ENCODE data around the gene PPARD.

The PPARD gene

DNA sequence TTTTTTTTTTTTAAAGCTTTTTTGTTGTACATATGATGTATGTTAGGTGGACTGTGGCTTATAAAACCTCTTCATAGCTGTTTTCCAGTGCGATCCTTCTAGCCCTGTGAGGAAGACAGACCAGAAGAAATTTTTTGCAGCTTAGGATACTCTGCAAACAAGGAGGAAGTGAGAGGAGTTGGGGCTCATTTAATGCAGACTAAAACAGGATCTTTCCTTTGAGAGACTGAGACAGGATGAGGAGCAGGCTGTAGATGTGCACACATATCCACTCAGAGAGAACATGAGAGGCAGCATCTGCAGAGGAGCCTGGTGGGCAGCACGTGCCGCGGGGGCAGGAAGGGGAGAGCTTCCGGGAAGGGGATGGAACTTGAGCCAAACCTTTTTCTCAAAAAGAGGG lies 45.7 kb downstream of the PPARD start:
- TF ChIP-seq FOXP2 (optimal IDR thresholded peaks at IDR 0.05; ENCODE audit: borderline replicate concordance, extremely low read depth, extremely low read length, insufficient read depth), result no peak
- TF ChIP-seq, protein P1, sequence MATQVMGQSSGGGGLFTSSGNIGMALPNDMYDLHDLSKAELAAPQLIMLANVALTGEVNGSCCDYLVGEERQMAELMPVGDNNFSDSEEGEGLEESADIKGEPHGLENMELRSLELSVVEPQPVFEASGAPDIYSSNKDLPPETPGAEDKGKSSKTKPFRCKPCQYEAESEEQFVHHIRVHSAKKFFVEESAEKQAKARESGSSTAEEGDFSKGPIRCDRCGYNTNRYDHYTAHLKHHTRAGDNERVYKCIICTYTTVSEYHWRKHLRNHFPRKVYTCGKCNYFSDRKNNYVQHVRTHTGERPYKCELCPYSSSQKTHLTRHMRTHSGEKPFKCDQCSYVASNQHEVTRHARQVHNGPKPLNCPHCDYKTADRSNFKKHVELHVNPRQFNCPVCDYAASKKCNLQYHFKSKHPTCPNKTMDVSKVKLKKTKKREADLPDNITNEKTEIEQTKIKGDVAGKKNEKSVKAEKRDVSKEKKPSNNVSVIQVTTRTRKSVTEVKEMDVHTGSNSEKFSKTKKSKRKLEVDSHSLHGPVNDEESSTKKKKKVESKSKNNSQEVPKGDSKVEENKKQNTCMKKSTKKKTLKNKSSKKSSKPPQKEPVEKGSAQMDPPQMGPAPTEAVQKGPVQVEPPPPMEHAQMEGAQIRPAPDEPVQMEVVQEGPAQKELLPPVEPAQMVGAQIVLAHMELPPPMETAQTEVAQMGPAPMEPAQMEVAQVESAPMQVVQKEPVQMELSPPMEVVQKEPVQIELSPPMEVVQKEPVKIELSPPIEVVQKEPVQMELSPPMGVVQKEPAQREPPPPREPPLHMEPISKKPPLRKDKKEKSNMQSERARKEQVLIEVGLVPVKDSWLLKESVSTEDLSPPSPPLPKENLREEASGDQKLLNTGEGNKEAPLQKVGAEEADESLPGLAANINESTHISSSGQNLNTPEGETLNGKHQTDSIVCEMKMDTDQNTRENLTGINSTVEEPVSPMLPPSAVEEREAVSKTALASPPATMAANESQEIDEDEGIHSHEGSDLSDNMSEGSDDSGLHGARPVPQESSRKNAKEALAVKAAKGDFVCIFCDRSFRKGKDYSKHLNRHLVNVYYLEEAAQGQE (IDR thresholded peaks at IDR 0.05; ENCODE audit: insufficient read depth in 1 of 2, low read depth in 2 of 2, low read length in 2 of 2), result no peak
- TF ChIP-seq POLR2AphosphoS5 (IDR thresholded peaks at IDR 0.05; ENCODE audit: low read depth, low read length), result no peak
- no peak for TF ChIP-seq SIN3A (IDR thresholded peaks at IDR 0.05; ENCODE audit: borderline replicate concordance, insufficient read depth, low read length)
- TF ChIP-seq TAF1 (IDR thresholded peaks at IDR 0.05; ENCODE audit: borderline replicate concordance, insufficient read depth, low read length), result no peak

DNA sequence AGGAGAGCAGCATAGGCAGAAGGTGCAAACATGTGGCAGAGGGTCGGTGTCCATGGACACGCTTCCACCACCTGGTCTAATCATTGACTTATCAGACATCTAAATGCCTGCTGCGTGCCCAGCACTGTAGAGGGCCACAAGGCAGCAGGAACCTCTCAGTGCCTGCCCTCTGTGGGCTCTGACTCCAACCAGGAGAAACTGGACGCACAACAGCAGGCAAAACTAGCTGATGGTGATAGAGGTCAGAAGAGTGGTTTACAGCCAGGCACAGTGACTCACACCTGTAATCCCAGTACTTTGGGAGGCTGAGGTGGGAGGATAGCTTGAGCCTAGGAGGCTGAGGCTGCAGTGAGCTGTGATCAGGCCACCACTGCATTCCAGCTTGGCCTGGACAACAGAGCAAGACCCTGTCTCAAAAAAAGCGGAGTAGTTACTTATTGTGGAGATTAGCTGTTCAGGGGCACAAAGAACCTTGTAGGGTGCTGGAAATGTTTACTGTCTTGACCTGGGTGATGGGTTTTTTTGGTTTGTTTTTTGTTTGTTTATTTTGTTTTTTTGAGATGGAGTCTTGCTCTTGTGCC lies 46.5 kb downstream of the PPARD start:
- TF ChIP-seq SIN3A (IDR thresholded peaks at IDR 0.05; ENCODE audit: borderline replicate concordance, insufficient read depth, low read length), result no peak
- TF ChIP-seq, protein P1 (IDR thresholded peaks at IDR 0.05; ENCODE audit: insufficient read depth in 1 of 2, low read depth in 2 of 2, low read length in 2 of 2), result no peak
- no peak for TF ChIP-seq POLR2AphosphoS5 (IDR thresholded peaks at IDR 0.05; ENCODE audit: low read depth, low read length)
- no peak for TF ChIP-seq FOXP2 (optimal IDR thresholded peaks at IDR 0.05; ENCODE audit: borderline replicate concordance, extremely low read depth, extremely low read length, insufficient read depth)
- TF ChIP-seq TAF1 (IDR thresholded peaks at IDR 0.05; ENCODE audit: borderline replicate concordance, insufficient read depth, low read length), result no peak

DNA sequence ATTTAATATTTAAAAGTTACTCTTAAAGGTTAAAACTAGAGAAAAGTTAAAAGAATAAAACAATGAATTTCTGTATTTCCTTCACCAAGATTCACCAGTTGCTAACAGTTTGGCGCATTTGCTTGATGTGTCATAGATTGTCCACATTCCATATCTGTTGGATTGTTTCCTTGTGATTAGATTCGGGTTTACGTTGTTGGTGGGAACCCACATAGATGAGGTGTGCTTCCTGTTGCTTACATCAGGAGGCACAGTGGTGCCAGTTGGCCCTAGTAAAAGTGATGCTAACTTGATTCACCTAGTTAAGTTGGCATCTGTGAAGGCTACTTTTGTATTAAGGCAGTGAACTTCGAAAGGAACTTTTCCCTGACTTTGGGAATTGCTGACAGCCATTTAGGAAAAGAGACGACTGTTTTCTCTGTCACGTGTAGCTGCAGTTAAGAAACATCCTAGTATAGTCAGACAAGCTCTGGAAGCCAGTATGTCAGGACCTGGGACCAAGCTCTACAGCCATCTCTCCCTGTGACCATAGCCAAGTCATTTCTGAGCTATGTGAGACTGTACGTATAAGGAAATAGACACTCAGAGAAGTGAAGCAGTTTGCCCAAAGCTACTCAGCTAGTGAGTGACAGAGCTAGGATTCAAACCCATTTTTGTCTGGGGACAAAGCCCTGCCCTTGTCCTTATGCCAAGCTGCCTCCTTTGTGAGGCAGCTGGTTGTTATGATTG lies 49.0 kb downstream of the PPARD start:
- TF ChIP-seq POLR2AphosphoS5 (IDR thresholded peaks at IDR 0.05; ENCODE audit: low read depth, low read length) (no peak), SIN3A (IDR thresholded peaks at IDR 0.05; ENCODE audit: borderline replicate concordance, insufficient read depth, low read length) (no peak), FOXP2 (optimal IDR thresholded peaks at IDR 0.05; ENCODE audit: borderline replicate concordance, extremely low read depth, extremely low read length, insufficient read depth) (no peak), TAF1 (IDR thresholded peaks at IDR 0.05; ENCODE audit: borderline replicate concordance, insufficient read depth, low read length) (no peak)
- TF ChIP-seq, protein P1 (IDR thresholded peaks at IDR 0.05; ENCODE audit: insufficient read depth in 1 of 2, low read depth in 2 of 2, low read length in 2 of 2), result no peak

DNA sequence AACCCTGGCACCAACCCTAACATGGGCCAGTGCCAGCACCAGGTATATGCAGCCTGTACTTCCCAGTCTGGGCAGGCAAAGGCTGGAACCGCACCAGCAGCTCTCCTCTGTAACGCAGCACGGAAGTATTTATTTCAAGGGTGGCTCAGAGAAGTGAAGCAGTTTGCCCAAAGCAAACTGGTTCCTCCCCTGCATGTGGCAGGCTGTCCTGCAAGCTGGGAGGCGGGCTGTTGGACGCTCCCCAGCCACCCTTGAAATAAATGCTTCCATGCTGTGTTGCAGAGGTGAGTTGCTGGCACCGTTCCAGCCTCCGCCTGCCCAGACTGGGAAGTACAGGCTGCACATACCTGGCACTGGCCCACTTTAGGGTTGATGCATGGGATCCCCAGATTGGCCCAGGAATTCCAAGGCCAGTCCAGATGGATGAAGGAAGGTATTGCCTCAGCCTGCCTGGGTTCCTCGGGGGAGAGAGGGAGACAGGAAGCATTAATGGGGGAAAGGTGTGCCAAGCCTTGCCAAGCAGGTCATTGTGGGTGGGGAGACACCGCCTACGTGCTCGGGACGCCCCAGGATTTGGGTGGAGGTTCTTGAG lies 49.8 kb downstream of the PPARD start:
- TF ChIP-seq, protein P1 (IDR thresholded peaks at IDR 0.05; ENCODE audit: insufficient read depth in 1 of 2, low read depth in 2 of 2, low read length in 2 of 2), result no peak
- TF ChIP-seq SIN3A (IDR thresholded peaks at IDR 0.05; ENCODE audit: borderline replicate concordance, insufficient read depth, low read length) (no peak), FOXP2 (optimal IDR thresholded peaks at IDR 0.05; ENCODE audit: borderline replicate concordance, extremely low read depth, extremely low read length, insufficient read depth) (no peak), POLR2AphosphoS5 (IDR thresholded peaks at IDR 0.05; ENCODE audit: low read depth, low read length) (no peak), TAF1 (IDR thresholded peaks at IDR 0.05; ENCODE audit: borderline replicate concordance, insufficient read depth, low read length) (no peak)

Measured in PFSK-1 (cell line).